ENCODE data around the gene RBM19. TPM values are rescaled to one million over a fixed set of nuclear protein-coding genes. Genes with fewer than 3 reads are reported as not detected.

Gene RBM19
- polyA plus RNA-seq, 3 donors from 2014 or later = 0.27 to 16.7 (median 4.8) TPM

- Mint-ChIP-seq H3K4me3 (no peak overlapping the region), H3K4me1 (peaks cover under 1 to 5% of the 10 kb centered on the region in 2 donors), H3K27ac (no peak overlapping the region), H3K36me3 (peaks cover 36 to 54% (median 45%) of the 10 kb centered on the region in 3 donors), H3K27me3 (ENCODE audit: low read depth in 3 of 3) (no peaks in the 10 kb centered on the region), H3K9me3 (no peaks in the 10 kb centered on the region)
- no peak for DNase-seq
Observed at GRCh38 chr12:113921430-113921829, 44.7 kb downstream of the RBM19 start.

GRCh38 chr12:113919791-113920190, 46.3 kb downstream of the RBM19 start:
- no peak overlapping the region for H3K4me3 Mint-ChIP-seq
- H3K4me1 Mint-ChIP-seq = no peaks in the 10 kb centered on the region
- no peaks in the 10 kb centered on the region for H3K9me3 Mint-ChIP-seq
- no peak for DNase-seq
- H3K27ac Mint-ChIP-seq = no peak overlapping the region
- peaks cover 27 to 44% (median 37%) of the 10 kb centered on the region in 3 donors for H3K36me3 Mint-ChIP-seq
- no peaks in the 10 kb centered on the region for H3K27me3 Mint-ChIP-seq (ENCODE audit: low read depth in 3 of 3)

GRCh38 chr12:113918306-113918705, 47.8 kb downstream of the RBM19 start:
- no peak for DNase-seq
- Mint-ChIP-seq H3K27me3 (ENCODE audit: low read depth in 3 of 3) (no peaks in the 10 kb centered on the region), H3K4me1 (no peaks in the 10 kb centered on the region), H3K9me3 (no peaks in the 10 kb centered on the region), H3K27ac (no peak overlapping the region), H3K4me3 (no peak overlapping the region), H3K36me3 (peaks cover 24 to 34% (median 26%) of the 10 kb centered on the region in 3 donors)

- no peak overlapping the region for H3K4me3 Mint-ChIP-seq
- no peaks in the 10 kb centered on the region for H3K9me3 Mint-ChIP-seq
- no peaks in the 10 kb centered on the region for H3K4me1 Mint-ChIP-seq
- H3K27ac Mint-ChIP-seq = no peak overlapping the region
- H3K36me3 Mint-ChIP-seq = peaks cover 18 to 28% (median 21%) of the 10 kb centered on the region in 3 donors
- H3K27me3 Mint-ChIP-seq (ENCODE audit: low read depth in 3 of 3) = no peaks in the 10 kb centered on the region
- no peak for DNase-seq
Observed at GRCh38 chr12:113917393-113917792, 48.7 kb downstream of the RBM19 start.

- peaks cover 5 to 23% (median 19%) of the 10 kb centered on the region in 3 donors for H3K36me3 Mint-ChIP-seq
- H3K27ac Mint-ChIP-seq = no peak overlapping the region
- H3K27me3 Mint-ChIP-seq (ENCODE audit: low read depth in 3 of 3) = no peaks in the 10 kb centered on the region
- DNase-seq = no peak
- H3K4me1 Mint-ChIP-seq = no peaks in the 10 kb centered on the region
- no peaks in the 10 kb centered on the region for H3K9me3 Mint-ChIP-seq
- no peak overlapping the region for H3K4me3 Mint-ChIP-seq
Observed at GRCh38 chr12:113914806-113915205, 51.3 kb downstream of the RBM19 start.

DNA sequence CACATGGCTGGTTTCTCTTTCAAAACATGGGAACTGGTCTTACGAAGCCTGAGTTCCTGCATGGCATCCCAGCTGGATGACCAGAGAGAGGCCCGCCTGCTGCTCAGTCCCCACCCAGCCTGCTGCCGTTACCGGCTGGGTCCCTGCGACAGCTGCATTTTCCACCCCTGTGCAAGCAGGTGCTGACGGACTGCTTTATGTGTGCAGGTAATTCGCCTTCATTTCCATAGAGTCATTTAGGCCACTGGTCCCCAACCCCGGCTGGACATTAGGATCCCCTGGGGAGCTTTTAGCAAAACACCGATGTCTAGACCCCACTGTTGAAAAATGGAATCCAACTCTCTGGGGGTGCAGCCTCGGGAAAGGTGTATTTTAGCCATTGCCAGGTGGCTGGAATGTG, 51.9 kb downstream of the RBM19 start:
- no peak for DNase-seq
- Mint-ChIP-seq H3K36me3 (peaks cover 5 to 28% (median 19%) of the 10 kb centered on the region in 3 donors), H3K4me3 (no peak overlapping the region), H3K4me1 (no peaks in the 10 kb centered on the region), H3K27me3 (ENCODE audit: low read depth in 3 of 3) (no peaks in the 10 kb centered on the region), H3K9me3 (no peaks in the 10 kb centered on the region), H3K27ac (no peak overlapping the region)

DNA sequence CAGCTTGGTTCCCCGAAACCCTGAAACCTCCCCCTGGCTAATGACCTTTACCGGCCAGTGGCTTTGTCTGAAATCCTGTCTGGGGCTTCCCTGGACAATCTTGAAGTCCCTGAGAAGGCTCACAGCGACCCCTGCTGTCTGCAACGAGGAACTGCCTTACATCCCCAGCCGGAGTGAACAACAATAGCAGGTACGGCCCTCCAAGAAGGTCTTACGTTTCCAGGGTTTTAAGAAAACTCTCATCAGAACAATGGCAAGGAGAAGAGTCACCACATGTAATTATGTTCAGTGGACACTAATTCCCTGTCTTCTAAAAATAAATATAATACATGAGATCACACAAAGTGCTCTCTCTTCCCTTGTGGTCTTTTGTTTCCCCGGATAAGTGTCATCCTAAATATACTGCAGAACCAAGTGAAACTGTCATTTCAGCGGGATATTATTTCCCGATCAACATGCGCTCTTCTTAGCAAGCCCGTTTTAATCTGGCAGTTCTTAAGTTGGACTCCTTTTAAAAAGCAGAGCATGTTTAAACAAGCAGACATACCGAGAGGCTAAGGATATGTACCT, 53.3 kb downstream of the RBM19 start:
- peaks cover 9 to 27% (median 18%) of the 10 kb centered on the region in 3 donors for H3K36me3 Mint-ChIP-seq
- H3K4me1 Mint-ChIP-seq = no peaks in the 10 kb centered on the region
- H3K4me3 Mint-ChIP-seq = no peak overlapping the region
- H3K9me3 Mint-ChIP-seq = no peaks in the 10 kb centered on the region
- H3K27ac Mint-ChIP-seq = no peak overlapping the region
- peak; percentile 17 to 30 (median 22) for DNase-seq
- H3K27me3 Mint-ChIP-seq (ENCODE audit: low read depth in 3 of 3) = no peaks in the 10 kb centered on the region

- H3K4me3 Mint-ChIP-seq = no peak overlapping the region
- H3K36me3 Mint-ChIP-seq = peaks cover 11 to 28% (median 19%) of the 10 kb centered on the region in 3 donors
- peaks cover 0 to 2% (median 0%) of the 10 kb centered on the region in 3 donors for H3K27me3 Mint-ChIP-seq (ENCODE audit: low read depth in 3 of 3)
- H3K4me1 Mint-ChIP-seq = no peaks in the 10 kb centered on the region
- H3K27ac Mint-ChIP-seq = no peak overlapping the region
- no peak for DNase-seq
- H3K9me3 Mint-ChIP-seq = no peaks in the 10 kb centered on the region
Observed at GRCh38 chr12:113911971-113912759, 54.0 kb downstream of the RBM19 start.

DNA sequence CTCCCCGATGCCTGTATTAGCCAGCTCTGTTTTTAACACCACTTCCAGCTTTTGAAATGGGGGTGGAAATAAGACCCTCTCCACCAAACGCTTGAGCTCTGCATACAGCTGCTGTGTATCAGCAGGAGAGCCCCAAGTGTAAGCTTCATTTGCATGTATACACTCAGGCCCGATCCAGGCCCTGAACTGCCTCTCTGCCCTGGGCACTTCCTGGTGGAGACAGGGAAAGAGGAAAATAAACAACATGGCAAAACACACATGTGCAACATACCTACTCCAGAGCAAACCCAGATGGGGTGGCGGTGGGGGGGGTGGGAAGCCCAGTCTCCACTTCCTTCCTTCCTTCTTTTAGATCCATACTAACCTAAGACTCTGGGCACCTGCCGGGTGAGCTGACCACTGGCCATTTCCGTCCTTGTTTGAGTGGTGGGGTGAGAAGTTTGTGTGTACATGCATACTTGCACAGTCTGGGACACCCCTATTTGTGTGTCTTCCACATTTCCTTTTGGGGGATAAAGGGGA, 55.3 kb downstream of the RBM19 start:
- H3K4me1 Mint-ChIP-seq = no peaks in the 10 kb centered on the region
- H3K4me3 Mint-ChIP-seq = no peak overlapping the region
- H3K27ac Mint-ChIP-seq = no peak overlapping the region
- no peak for DNase-seq
- H3K27me3 Mint-ChIP-seq (ENCODE audit: low read depth in 3 of 3) = peaks cover 0 to 2% (median 0%) of the 10 kb centered on the region in 3 donors
- no peaks in the 10 kb centered on the region for H3K9me3 Mint-ChIP-seq
- H3K36me3 Mint-ChIP-seq = peaks cover 20 to 40% (median 25%) of the 10 kb centered on the region in 3 donors

DNA sequence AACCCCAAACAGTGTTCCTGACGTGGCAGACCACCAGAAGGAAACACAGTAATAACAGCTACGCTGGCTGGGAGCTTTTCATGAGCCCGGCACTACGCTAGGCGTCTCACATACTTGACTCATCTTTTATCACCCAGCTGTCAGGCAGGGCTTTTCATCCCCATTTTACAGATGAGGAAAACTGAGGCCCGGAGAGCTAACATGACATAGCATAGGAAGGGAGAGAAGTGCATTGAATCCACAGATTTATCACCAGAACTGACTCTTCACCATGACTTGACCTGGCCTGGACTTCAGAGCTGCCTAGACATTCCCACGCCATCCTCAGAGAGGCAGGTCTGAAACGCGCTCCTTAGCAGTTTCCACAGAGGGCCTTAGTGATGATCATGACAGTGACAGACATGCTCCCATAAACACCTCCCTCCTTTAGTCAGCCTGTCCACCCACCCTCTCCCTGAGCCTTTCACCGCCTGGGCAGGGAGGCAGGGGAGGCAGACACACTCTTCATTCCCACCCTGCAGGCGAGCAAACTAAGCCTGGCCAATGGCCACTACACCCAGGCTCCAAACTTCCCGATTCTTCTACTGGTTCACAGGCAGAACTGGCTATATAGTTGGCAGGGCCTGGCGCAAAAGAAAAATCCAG, 56.2 kb downstream of the RBM19 start:
- Mint-ChIP-seq H3K36me3 (peaks cover 24 to 44% (median 25%) of the 10 kb centered on the region in 3 donors), H3K9me3 (no peaks in the 10 kb centered on the region), H3K4me3 (no peak overlapping the region), H3K27me3 (ENCODE audit: low read depth in 3 of 3) (peaks cover 0 to 2% (median 0%) of the 10 kb centered on the region in 3 donors), H3K4me1 (no peaks in the 10 kb centered on the region), H3K27ac (no peak overlapping the region)
- DNase-seq = no peak

DNA sequence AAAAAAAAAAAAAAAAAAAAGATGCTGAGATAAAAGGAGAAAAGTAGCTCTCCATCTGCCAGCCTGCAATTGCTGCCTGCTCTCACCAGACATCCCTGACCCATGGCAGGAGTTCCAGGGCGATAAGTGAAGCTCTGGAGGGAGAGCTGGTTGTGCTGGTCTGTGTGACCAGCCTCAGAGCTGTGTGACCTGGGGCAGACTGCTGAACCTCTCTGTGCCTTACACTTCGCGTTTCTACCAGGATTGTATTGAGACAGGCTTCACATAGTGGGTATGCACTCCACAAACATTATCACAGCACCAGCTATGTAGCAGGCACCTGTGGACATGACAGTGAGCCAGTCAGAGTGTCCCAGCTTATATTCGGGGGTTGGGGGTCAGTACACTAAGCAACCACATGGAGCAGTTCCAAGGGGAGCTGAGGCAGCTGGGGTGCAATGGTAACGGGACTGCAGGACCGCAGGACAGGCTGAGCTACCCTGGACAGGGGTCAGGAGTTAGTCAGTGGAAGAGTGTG, 57.5 kb downstream of the RBM19 start:
- H3K27me3 Mint-ChIP-seq (ENCODE audit: low read depth in 3 of 3) = peaks cover 0 to 2% (median 0%) of the 10 kb centered on the region in 3 donors
- no peak overlapping the region for H3K4me3 Mint-ChIP-seq
- DNase-seq = no peak
- no peaks in the 10 kb centered on the region for H3K4me1 Mint-ChIP-seq
- no peaks in the 10 kb centered on the region for H3K9me3 Mint-ChIP-seq
- peaks cover 24 to 52% (median 30%) of the 10 kb centered on the region in 3 donors for H3K36me3 Mint-ChIP-seq
- H3K27ac Mint-ChIP-seq = no peak overlapping the region

- no peak overlapping the region for H3K27ac Mint-ChIP-seq
- H3K9me3 Mint-ChIP-seq = no peaks in the 10 kb centered on the region
- peaks cover 0 to 2% (median 0%) of the 10 kb centered on the region in 3 donors for H3K27me3 Mint-ChIP-seq (ENCODE audit: low read depth in 3 of 3)
- no peak overlapping the region for H3K4me3 Mint-ChIP-seq
- no peaks in the 10 kb centered on the region for H3K4me1 Mint-ChIP-seq
- DNase-seq = no peak
- peaks cover 24 to 61% (median 33%) of the 10 kb centered on the region in 3 donors for H3K36me3 Mint-ChIP-seq
Observed at GRCh38 chr12:113907446-113908180, 58.5 kb downstream of the RBM19 start.

DNA sequence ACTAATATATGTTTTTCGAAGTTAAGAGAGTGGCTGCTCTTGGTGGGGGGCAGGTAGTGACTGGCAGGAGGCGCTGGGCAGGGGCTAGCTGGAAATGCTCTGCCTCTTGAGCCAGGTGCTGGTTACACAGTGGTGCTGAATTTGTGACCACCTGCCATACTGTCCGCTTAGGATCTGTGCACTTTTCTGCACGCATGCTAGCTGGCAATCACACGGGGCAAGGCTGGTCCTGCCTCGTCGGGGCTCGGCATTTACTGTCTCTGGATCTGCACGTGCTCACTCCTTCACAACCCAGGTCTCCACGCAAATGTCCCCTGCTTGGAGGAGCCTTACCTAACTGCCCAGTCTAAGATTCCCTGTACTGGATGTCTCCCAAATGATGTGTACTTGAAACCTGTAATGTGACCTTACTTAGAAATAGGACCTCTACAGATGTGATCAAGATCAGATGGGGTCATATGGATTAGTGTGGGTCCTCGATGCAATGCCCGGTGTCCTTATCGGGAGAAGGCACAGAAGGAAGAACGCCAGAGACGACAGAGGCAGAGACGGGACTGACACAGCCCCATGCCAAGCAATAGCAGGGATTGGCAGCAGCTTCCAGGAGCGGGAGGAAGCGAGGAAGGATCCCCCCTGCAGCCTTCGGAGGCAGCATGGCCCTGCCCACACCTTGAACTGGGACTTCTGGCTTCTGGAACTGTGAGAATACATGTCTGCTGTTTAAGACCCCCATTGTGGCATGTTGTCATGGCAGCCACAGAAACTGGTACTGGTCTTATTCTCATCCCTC, 59.5 kb downstream of the RBM19 start:
- Mint-ChIP-seq H3K36me3 (peaks cover 24 to 62% (median 33%) of the 10 kb centered on the region in 3 donors), H3K4me1 (no peaks in the 10 kb centered on the region), H3K27ac (no peak overlapping the region), H3K27me3 (ENCODE audit: low read depth in 3 of 3) (peaks cover 0 to 2% (median 0%) of the 10 kb centered on the region in 3 donors), H3K9me3 (no peaks in the 10 kb centered on the region), H3K4me3 (no peak overlapping the region)
- no peak for DNase-seq
